Trophoblast cell (in vitro differentiated cells and primary cell): ENCODE results near the gene PPP6R2.

Source experiments
- DNase-seq, 2 donors: peaks; one replicate each; pipeline ENCODE4 v3.0.0-alpha.2; 2016
- H2AFZ ChIP-seq: 2 replicates; pipeline ENCODE4 v1.6.1; 2013; ENCODE audit warnings: low read length, moderate library complexity, mild to moderate bottlenecking; ENCODE audit not compliant: insufficient read depth, poor library complexity
- H2AK5ac ChIP-seq: 2 replicates; pipeline ENCODE4 v1.6.1; 2013; ENCODE audit warnings: mild to moderate bottlenecking, low read length
- H2BK120ac ChIP-seq: 2 replicates; pipeline ENCODE4 v1.6.1; 2013; ENCODE audit warnings: low read length, mild to moderate bottlenecking, moderate library complexity; ENCODE audit not compliant: insufficient read depth, poor library complexity
- H2BK12ac ChIP-seq: 2 replicates; pipeline ENCODE4 v1.6.1; 2013; ENCODE audit warnings: mild to moderate bottlenecking, low read length, moderate library complexity
- H2BK5ac ChIP-seq: 2 replicates; pipeline ENCODE4 v1.6.1; 2013; ENCODE audit warnings: low read length, low read depth, moderate library complexity, mild to moderate bottlenecking; ENCODE audit not compliant: poor library complexity
- H3K14ac ChIP-seq: 2 replicates; pipeline ENCODE4 v1.6.1; 2013; ENCODE audit warnings: mild to moderate bottlenecking, low read length
- H3K18ac ChIP-seq: 2 replicates; pipeline ENCODE4 v1.6.1; 2013; ENCODE audit warnings: mild to moderate bottlenecking, low read length
- H3K23ac ChIP-seq: 2 replicates; pipeline ENCODE4 v1.6.1; 2013; ENCODE audit warnings: low read length
- H3K27ac ChIP-seq: 2 replicates; pipeline ENCODE4 v1.5.1; 2013; ENCODE audit warnings: low read depth, mild to moderate bottlenecking, inconsistent platforms, low read length, moderate library complexity
- H3K27me3 ChIP-seq: 2 replicates; pipeline ENCODE4 v1.6.1; 2013; ENCODE audit warnings: inconsistent platforms, mild to moderate bottlenecking, low read length, moderate library complexity; ENCODE audit not compliant: insufficient read depth
- H3K36me3 ChIP-seq, 2 experiments: 1 replicate in 1 of 2; 2 replicates in 1 of 2; pipeline ENCODE4 v1.6.1; 2013; ENCODE audit warnings: low read length in 2 of 2, mild to moderate bottlenecking in 2 of 2, moderate library complexity in 1 of 2; ENCODE audit not compliant: insufficient read depth in 2 of 2, control insufficient read depth in 1 of 2
- H3K4ac ChIP-seq: 2 replicates; pipeline ENCODE4 v1.6.1; 2013; ENCODE audit warnings: low read depth, mild to moderate bottlenecking, low read length, moderate library complexity
- H3K4me1 ChIP-seq, 2 experiments: 1 replicate in 1 of 2; 2 replicates in 1 of 2; pipeline ENCODE4 v1.6.1; 2013; ENCODE audit warnings: low read length in 2 of 2, mild to moderate bottlenecking in 2 of 2, moderate library complexity in 1 of 2; ENCODE audit not compliant: insufficient read depth in 2 of 2, control insufficient read depth in 1 of 2
- H3K4me2 ChIP-seq: 2 replicates; pipeline ENCODE4 v1.6.1; 2013; ENCODE audit warnings: inconsistent platforms, mild to moderate bottlenecking, low read length, moderate library complexity
- H3K4me3 ChIP-seq: 2 replicates; pipeline ENCODE4 v1.5.1; 2013; ENCODE audit warnings: mild to moderate bottlenecking, low read depth, low read length, inconsistent platforms
- H3K79me1 ChIP-seq: one replicate; pipeline ENCODE4 v1.6.1; 2013; ENCODE audit warnings: low read length
- H3K79me2 ChIP-seq: 2 replicates; pipeline ENCODE4 v1.6.1; 2013; ENCODE audit warnings: low read length, mild to moderate bottlenecking; ENCODE audit not compliant: control insufficient read depth, insufficient read depth, poor library complexity
- H3K9ac ChIP-seq: 2 replicates; pipeline ENCODE4 v1.6.1; 2013; ENCODE audit warnings: mild to moderate bottlenecking, low read length
- H3K9me3 ChIP-seq: 2 replicates; pipeline ENCODE4 v1.6.1; 2013; ENCODE audit warnings: low read depth, mild to moderate bottlenecking, control low read depth, inconsistent platforms, low read length; ENCODE audit not compliant: insufficient read depth
- H4K12ac ChIP-seq: 2 replicates; pipeline ENCODE4 v1.6.1; 2013; ENCODE audit warnings: low read depth, mild to moderate bottlenecking, low read length, moderate library complexity
- H4K8ac ChIP-seq: 2 replicates; pipeline ENCODE4 v1.6.1; 2013; ENCODE audit warnings: low read depth, mild to moderate bottlenecking, low read length, moderate library complexity
- H4K91ac ChIP-seq: one replicate; pipeline ENCODE4 v1.6.1; 2013; ENCODE audit warnings: low read depth, mild to moderate bottlenecking, low read length, moderate library complexity
- WGBS: extraction: QIAGEN DNeasy Blood & Tissue Kit; methylation state at CpG from one replicate; pipeline ENCODE4 v1.1.7; 2013; ENCODE audit warnings: missing lambda C conversion rate; ENCODE audit not compliant: insufficient read length, insufficient coverage; ENCODE audit errors: extremely low coverage; 5-methylcytosine and 5-hydroxymethylcytosine counted together

PPP6R2 gene

GRCh38 chr22:50310031-50310722, 33.0 kb upstream of the PPP6R2 start:
- no peak overlapping the region for H4K91ac ChIP-seq
- H3K4me2 ChIP-seq = no peak overlapping the region
- H2BK120ac ChIP-seq = no peak overlapping the region
- no peak overlapping the region for H4K8ac ChIP-seq
- no peak overlapping the region for H2AK5ac ChIP-seq
- no peak overlapping the region for H3K4ac ChIP-seq
- no peak overlapping the region for H4K12ac ChIP-seq
- H3K9me3 ChIP-seq = no peaks in the 10 kb centered on the region
- no peak overlapping the region for H2BK12ac ChIP-seq
- H3K14ac ChIP-seq = no peak overlapping the region
- H3K36me3 ChIP-seq = no peaks in the 10 kb centered on the region
- no peak overlapping the region for H2BK5ac ChIP-seq
- peaks cover 23% of the 10 kb centered on the region in 2 experiments for H3K4me1 ChIP-seq
- H2AFZ ChIP-seq = no peak overlapping the region
- H3K27ac ChIP-seq = no peak overlapping the region
- no peaks in the 10 kb centered on the region for H3K27me3 ChIP-seq
- no peak overlapping the region for H3K18ac ChIP-seq
- no peak overlapping the region for H3K9ac ChIP-seq
- H3K23ac ChIP-seq = no peak overlapping the region
- no CpG with 5 or more reads among the region's 21 CpGs for WGBS
- H3K79me1 ChIP-seq = peaks cover 26% of the 10 kb centered on the region
- no peak overlapping the region for H3K4me3 ChIP-seq
- peaks cover 10% of the 10 kb centered on the region for H3K79me2 ChIP-seq
- DNase-seq = peak in 1 of 2 donors; percentile 54

- no peak overlapping the region for H2BK5ac ChIP-seq
- peaks cover 16% of the 10 kb centered on the region in 2 experiments for H3K4me1 ChIP-seq
- H3K23ac ChIP-seq = no peak overlapping the region
- peaks cover 10% of the 10 kb centered on the region for H3K79me2 ChIP-seq
- no peaks in the 10 kb centered on the region for H3K9me3 ChIP-seq
- H4K12ac ChIP-seq = no peak overlapping the region
- no peak overlapping the region for H3K4ac ChIP-seq
- H3K14ac ChIP-seq = no peak overlapping the region
- no peak overlapping the region for H4K91ac ChIP-seq
- H2BK12ac ChIP-seq = no peak overlapping the region
- no peak overlapping the region for H2BK120ac ChIP-seq
- no peak for DNase-seq
- no CpG with 5 or more reads among the region's 16 CpGs for WGBS
- no peak overlapping the region for H3K4me3 ChIP-seq
- no peak overlapping the region for H2AK5ac ChIP-seq
- H2AFZ ChIP-seq = no peak overlapping the region
- no peak overlapping the region for H3K4me2 ChIP-seq
- H3K9ac ChIP-seq = no peak overlapping the region
- peaks cover 19% of the 10 kb centered on the region for H3K79me1 ChIP-seq
- no peak overlapping the region for H3K27ac ChIP-seq
- H4K8ac ChIP-seq = no peak overlapping the region
- H3K36me3 ChIP-seq = no peaks in the 10 kb centered on the region
- H3K18ac ChIP-seq = no peak overlapping the region
- H3K27me3 ChIP-seq = no peaks in the 10 kb centered on the region
Observed at GRCh38 chr22:50310949-50311444, 32.1 kb upstream of the PPP6R2 start.

- Histone ChIP-seq H3K18ac (no peak overlapping the region), H3K4ac (no peak overlapping the region), H3K4me1 (peaks cover 13% of the 10 kb centered on the region in 2 experiments), H3K27ac (no peak overlapping the region), H3K4me2 (no peak overlapping the region), H3K27me3 (no peaks in the 10 kb centered on the region), H2BK5ac (no peak overlapping the region), H3K14ac (no peak overlapping the region), H3K4me3 (no peak overlapping the region), H2BK12ac (no peak overlapping the region), H3K9ac (no peak overlapping the region), H3K36me3 (no peaks in the 10 kb centered on the region), H4K91ac (no peak overlapping the region), H2AFZ (no peak overlapping the region), H3K9me3 (no peaks in the 10 kb centered on the region), H2AK5ac (no peak overlapping the region), H3K23ac (no peak overlapping the region), H2BK120ac (no peak overlapping the region), H4K8ac (no peak overlapping the region), H3K79me1 (peaks cover 11% of the 10 kb centered on the region), H4K12ac (no peak overlapping the region), H3K79me2 (peaks cover 4% of the 10 kb centered on the region)
- no peak for DNase-seq
- no CpG with 5 or more reads among the region's 23 CpGs for WGBS
Observed at GRCh38 chr22:50311606-50312351, 31.3 kb upstream of the PPP6R2 start.

- Histone ChIP-seq H3K9ac (no peak overlapping the region), H3K4me2 (no peak overlapping the region), H3K4ac (no peak overlapping the region), H3K4me3 (no peak overlapping the region), H2BK12ac (no peak overlapping the region), H2BK120ac (no peak overlapping the region), H2AK5ac (no peak overlapping the region), H3K9me3 (no peaks in the 10 kb centered on the region), H3K18ac (no peak overlapping the region), H2BK5ac (no peak overlapping the region), H3K79me2 (no peaks in the 10 kb centered on the region), H3K36me3 (no peaks in the 10 kb centered on the region), H4K8ac (no peak overlapping the region), H3K27ac (no peak overlapping the region), H3K79me1 (peaks cover 5% of the 10 kb centered on the region), H4K91ac (no peak overlapping the region), H3K14ac (no peak overlapping the region), H4K12ac (no peak overlapping the region), H3K23ac (no peak overlapping the region), H3K27me3 (no peaks in the 10 kb centered on the region), H2AFZ (no peak overlapping the region), H3K4me1 (peaks cover 13% of the 10 kb centered on the region in 2 experiments)
- WGBS = no CpG with 5 or more reads among the region's 12 CpGs
- no peak for DNase-seq
Observed at GRCh38 chr22:50312371-50312770, 30.8 kb upstream of the PPP6R2 start.
